PFSK-1 (cell line): ENCODE data around the gene SLC6A13.

Experiments used
- FOXP2 ChIP-seq: optimal IDR thresholded peaks from 2 replicates; pipeline ENCODE3; 2011; ENCODE audit warnings: borderline replicate concordance, control low read depth, inconsistent platforms; ENCODE audit not compliant: insufficient read depth; ENCODE audit errors: extremely low read length, extremely low read depth
- POLR2AphosphoS5 ChIP-seq: IDR thresholded peaks from 2 replicates; pipeline ENCODE4 v1.6.1; 2012; ENCODE audit warnings: low read depth, mild to moderate bottlenecking, control low read depth, low read length, moderate library complexity
- REST ChIP-seq, 2 experiments: IDR thresholded peaks; 2 replicates each; pipeline versions ENCODE4 v1.6.1 to v1.8.0; 2011 to 2012; ENCODE audit warnings: low read depth in 2 of 2, low read length in 2 of 2, control low read depth in 1 of 2, inconsistent platforms in 1 of 2, mild to moderate bottlenecking in 1 of 2, moderate library complexity in 1 of 2; ENCODE audit not compliant: insufficient read depth in 1 of 2
- SIN3A ChIP-seq: IDR thresholded peaks from 2 replicates; pipeline ENCODE4 v1.6.1; 2012; ENCODE audit warnings: mild to moderate bottlenecking, low read length, moderate library complexity, borderline replicate concordance; ENCODE audit not compliant: insufficient read depth
- TAF1 ChIP-seq: IDR thresholded peaks from 2 replicates; pipeline ENCODE4 v1.6.1; 2012; ENCODE audit warnings: low read length, control low read depth, borderline replicate concordance; ENCODE audit not compliant: insufficient read depth

The SLC6A13 gene

GRCh38 chr12:198705-199104, 63.9 kb downstream of the SLC6A13 start:
- TF ChIP-seq TAF1, result no peak
- no peak for TF ChIP-seq FOXP2

- TF ChIP-seq SIN3A (no peak), REST (IDR thresholded peaks at IDR 0.05; ENCODE audit: insufficient read depth in 1 of 2, low read depth in 2 of 2, low read length in 2 of 2) (no peak), FOXP2 (no peak), TAF1 (no peak), POLR2AphosphoS5 (no peak)
Observed at GRCh38 chr12:197911-198695, 64.5 kb downstream of the SLC6A13 start.

- TF ChIP-seq REST (IDR thresholded peaks at IDR 0.05; ENCODE audit: insufficient read depth in 1 of 2, low read depth in 2 of 2, low read length in 2 of 2) (no peak), FOXP2 (no peak), SIN3A (no peak), POLR2AphosphoS5 (no peak), TAF1 (no peak)
Observed at GRCh38 chr12:197347-197746, 65.3 kb downstream of the SLC6A13 start.

- no peak for TF ChIP-seq TAF1
Observed at GRCh38 chr12:196436-196835, 66.2 kb downstream of the SLC6A13 start.

GRCh38 chr12:195951-196350, 66.7 kb downstream of the SLC6A13 start:
- TF ChIP-seq REST (IDR thresholded peaks at IDR 0.05; ENCODE audit: insufficient read depth in 1 of 2, low read depth in 2 of 2, low read length in 2 of 2) (no peak), SIN3A (no peak), POLR2AphosphoS5 (no peak), TAF1 (no peak), FOXP2 (no peak)

- TF ChIP-seq POLR2AphosphoS5 (no peak), FOXP2 (no peak), SIN3A (no peak), TAF1 (no peak), REST (IDR thresholded peaks at IDR 0.05; ENCODE audit: insufficient read depth in 1 of 2, low read depth in 2 of 2, low read length in 2 of 2) (no peak)
Observed at GRCh38 chr12:195156-195555, 67.5 kb downstream of the SLC6A13 start.
